ENCODE data around the gene NAA40. TPM values are rescaled to one million over a fixed set of nuclear protein-coding genes. Genes with fewer than 3 reads are reported as not detected.

NAA40 gene
- total and polyA plus RNA-seq, 10 of the 15 experiments (the other 5 are each of a cell fraction or from before 2014, with no cell fraction given): 4.8 to 31.6 (median 22.2) TPM

DNA sequence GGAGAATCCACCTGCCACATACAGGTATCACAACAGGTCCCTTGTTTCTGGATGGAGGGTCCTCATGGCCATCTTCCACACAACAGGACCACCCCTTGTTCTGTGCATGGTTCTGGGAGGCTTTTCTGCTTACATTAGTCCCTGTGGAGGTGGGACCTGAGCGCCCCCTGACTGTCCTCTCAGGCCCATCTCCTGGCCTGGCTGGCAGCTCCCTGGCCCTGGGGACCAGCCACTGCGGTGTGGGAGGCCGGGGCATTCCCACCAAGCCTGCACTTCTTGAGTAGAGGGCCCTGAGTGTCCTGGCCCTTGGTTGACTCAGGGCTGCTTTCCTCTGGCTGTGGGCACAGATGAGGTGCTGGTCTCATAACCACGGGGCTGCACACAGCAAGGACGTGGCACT, 40.6 kb downstream of the NAA40 start (continued):
- TF ChIP-seq, protein P1, sequence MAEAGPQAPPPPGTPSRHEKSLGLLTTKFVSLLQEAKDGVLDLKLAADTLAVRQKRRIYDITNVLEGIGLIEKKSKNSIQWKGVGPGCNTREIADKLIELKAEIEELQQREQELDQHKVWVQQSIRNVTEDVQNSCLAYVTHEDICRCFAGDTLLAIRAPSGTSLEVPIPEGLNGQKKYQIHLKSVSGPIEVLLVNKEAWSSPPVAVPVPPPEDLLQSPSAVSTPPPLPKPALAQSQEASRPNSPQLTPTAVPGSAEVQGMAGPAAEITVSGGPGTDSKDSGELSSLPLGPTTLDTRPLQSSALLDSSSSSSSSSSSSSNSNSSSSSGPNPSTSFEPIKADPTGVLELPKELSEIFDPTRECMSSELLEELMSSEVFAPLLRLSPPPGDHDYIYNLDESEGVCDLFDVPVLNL (IDR thresholded peaks at IDR 0.05; ENCODE audit: low read depth, low read length): no peak
- TF ChIP-seq, protein P2, sequence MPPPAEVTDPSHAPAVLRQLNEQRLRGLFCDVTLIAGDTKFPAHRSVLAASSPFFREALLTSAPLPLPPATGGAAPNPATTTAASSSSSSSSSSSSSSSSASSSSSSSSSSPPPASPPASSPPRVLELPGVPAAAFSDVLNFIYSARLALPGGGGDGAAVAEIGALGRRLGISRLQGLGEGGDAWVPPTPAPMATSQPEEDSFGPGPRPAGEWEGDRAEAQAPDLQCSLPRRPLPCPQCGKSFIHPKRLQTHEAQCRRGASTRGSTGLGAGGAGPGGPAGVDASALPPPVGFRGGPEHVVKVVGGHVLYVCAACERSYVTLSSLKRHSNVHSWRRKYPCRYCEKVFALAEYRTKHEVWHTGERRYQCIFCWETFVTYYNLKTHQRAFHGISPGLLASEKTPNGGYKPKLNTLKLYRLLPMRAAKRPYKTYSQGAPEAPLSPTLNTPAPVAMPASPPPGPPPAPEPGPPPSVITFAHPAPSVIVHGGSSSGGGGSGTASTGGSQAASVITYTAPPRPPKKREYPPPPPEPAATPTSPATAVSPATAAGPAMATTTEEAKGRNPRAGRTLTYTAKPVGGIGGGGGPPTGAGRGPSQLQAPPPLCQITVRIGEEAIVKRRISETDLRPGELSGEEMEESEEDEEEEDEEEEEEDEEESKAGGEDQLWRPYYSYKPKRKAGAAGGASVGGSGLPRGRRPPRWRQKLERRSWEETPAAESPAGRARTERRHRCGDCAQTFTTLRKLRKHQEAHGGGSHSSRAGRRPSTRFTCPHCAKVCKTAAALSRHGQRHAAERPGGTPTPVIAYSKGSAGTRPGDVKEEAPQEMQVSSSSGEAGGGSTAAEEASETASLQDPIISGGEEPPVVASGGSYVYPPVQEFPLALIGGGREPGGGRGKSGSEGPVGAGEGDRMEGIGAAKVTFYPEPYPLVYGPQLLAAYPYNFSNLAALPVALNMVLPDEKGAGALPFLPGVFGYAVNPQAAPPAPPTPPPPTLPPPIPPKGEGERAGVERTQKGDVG (CRISPR knock-in tag; IDR thresholded peaks at IDR 0.05): no peak
- TF ChIP-seq, protein P3, sequence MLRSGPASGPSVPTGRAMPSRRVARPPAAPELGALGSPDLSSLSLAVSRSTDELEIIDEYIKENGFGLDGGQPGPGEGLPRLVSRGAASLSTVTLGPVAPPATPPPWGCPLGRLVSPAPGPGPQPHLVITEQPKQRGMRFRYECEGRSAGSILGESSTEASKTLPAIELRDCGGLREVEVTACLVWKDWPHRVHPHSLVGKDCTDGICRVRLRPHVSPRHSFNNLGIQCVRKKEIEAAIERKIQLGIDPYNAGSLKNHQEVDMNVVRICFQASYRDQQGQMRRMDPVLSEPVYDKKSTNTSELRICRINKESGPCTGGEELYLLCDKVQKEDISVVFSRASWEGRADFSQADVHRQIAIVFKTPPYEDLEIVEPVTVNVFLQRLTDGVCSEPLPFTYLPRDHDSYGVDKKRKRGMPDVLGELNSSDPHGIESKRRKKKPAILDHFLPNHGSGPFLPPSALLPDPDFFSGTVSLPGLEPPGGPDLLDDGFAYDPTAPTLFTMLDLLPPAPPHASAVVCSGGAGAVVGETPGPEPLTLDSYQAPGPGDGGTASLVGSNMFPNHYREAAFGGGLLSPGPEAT (IDR thresholded peaks at IDR 0.05; ENCODE audit: low read depth): no peak
- TF ChIP-seq JUNB (IDR thresholded peaks at IDR 0.05) (no peak), MTA3 (IDR thresholded peaks at IDR 0.05; ENCODE audit: borderline replicate concordance, low read length) (no peak), ZBED1 (IDR thresholded peaks at IDR 0.05; ENCODE audit: borderline replicate concordance) (no peak), TARDBP (IDR thresholded peaks at IDR 0.05; ENCODE audit: borderline replicate concordance) (no peak), YBX1 (IDR thresholded peaks at IDR 0.05) (no peak)

Measured in GM12878 (cell line).